Measurements from ENCODE around the gene RASGRF2. TPM values are rescaled to one million over a fixed set of nuclear protein-coding genes. Genes with fewer than 3 reads are reported as not detected.
"Not testable (repeated sequence)": the region's sequence is repeated elsewhere in the genome, so short reads cannot be mapped to it uniquely, and the experiment has no call there.

The RASGRF2 gene
- total RNA-seq, 1 donor from 2014 or later, result 19.4 TPM

DNA sequence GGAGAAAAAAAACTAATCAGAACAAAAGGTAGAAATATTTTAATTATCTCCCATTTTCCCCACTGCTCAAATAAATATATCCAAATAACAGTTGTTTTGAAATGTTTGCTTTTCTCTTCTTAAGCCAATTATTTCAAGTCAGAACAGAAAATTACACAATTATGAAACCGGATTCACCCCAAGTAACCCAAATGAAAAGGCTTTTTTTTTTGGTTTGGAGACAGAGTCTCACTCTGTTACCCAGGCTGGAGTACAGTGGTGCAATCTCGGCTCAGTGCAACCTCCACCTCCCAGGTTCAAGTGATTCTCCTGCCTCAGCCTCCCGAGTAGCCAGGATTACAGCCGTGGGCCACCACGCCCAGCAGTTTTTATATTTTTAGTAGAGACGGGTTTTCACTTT lies 164.5 kb downstream of the RASGRF2 start:
- H3K36me3 Mint-ChIP-seq (ENCODE audit: low read depth), result peaks cover 15% of the 10 kb centered on the region
- DNase-seq (ENCODE audit: low spot score); H3K27me3 Mint-ChIP-seq (ENCODE audit: low read depth); H3K27ac Mint-ChIP-seq; H3K4me1 Mint-ChIP-seq (ENCODE audit: low read depth); H3K9me3 Mint-ChIP-seq; H3K4me3 Mint-ChIP-seq (ENCODE audit: low read depth); intact Hi-C loops (cut with micrococcal nuclease): not testable (repeated sequence)

DNA sequence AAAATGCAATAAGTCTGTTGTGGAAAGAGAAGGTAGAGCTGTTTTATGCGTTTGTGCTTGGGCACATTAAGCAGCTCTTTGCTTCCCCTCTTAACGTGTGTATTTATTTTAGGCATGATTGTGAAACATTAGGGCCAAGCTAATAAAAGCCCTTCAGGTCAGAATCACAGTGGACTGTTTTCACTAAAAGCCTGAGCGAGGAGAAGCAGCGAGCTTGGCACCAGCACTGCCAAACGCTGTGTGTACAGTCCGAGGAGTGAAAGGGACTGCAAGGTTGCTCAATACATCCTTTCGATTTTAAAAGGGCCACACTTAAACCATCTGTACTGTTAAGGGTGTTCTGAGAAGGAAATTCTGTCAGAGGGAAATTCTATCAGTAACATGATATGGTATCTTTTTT lies 165.8 kb downstream of the RASGRF2 start:
- intact Hi-C loops (cut with micrococcal nuclease), result no loop called here
- no peak overlapping the region for H3K27ac Mint-ChIP-seq
- no peaks in the 10 kb centered on the region for H3K27me3 Mint-ChIP-seq (ENCODE audit: low read depth)
- DNase-seq (ENCODE audit: low spot score), result no peak
- peaks cover 11% of the 10 kb centered on the region for H3K36me3 Mint-ChIP-seq (ENCODE audit: low read depth)
- no peak overlapping the region for H3K4me3 Mint-ChIP-seq (ENCODE audit: low read depth)
- H3K4me1 Mint-ChIP-seq (ENCODE audit: low read depth), result peaks cover 8% of the 10 kb centered on the region
- no peaks in the 10 kb centered on the region for H3K9me3 Mint-ChIP-seq

DNA sequence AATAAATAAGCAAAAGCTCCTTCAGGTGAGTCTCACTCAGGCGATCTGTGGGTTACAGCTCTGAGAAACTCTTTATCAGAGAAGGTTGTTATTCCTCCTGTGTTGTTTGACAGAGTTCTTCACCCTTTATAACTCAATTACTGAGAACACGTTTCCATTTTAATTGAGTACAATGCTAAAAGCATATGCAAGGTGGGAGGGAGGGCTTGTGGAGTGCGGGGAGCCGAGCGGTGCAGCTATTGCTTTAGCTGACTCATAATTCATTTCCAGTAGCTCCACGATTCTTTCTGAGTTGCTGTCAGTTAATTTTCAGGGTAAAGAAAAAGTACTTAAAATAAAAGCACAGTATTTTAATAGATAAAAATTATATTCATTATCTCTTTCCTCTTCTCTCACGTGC lies 168.3 kb downstream of the RASGRF2 start:
- intact Hi-C loops (cut with micrococcal nuclease), result no loop called here
- Mint-ChIP-seq H3K27me3 (ENCODE audit: low read depth) (no peaks in the 10 kb centered on the region), H3K4me3 (ENCODE audit: low read depth) (no peak overlapping the region), H3K27ac (no peak overlapping the region), H3K9me3 (no peaks in the 10 kb centered on the region), H3K36me3 (ENCODE audit: low read depth) (peaks cover 7% of the 10 kb centered on the region), H3K4me1 (ENCODE audit: low read depth) (no peaks in the 10 kb centered on the region)
- no peak for DNase-seq (ENCODE audit: low spot score)

DNA sequence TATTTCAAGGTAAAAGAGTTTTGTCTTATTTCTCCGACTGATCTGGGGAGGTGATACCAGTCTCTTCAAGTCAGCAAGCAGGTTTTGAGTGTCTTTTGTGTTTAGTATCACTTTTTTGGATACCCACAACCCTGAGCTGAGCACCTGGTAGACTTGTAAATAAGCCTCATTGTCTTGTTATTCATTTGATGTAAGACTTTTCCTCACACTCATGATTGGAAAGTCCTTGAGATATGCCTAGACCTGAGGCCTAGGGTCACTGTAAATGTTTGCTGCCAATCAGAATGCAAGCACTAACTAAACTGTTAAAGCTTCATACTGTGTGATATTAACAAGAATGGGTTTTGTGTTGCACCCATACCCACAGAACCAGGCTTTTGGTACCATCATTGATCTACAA lies 172.2 kb downstream of the RASGRF2 start:
- Mint-ChIP-seq H3K4me1 (ENCODE audit: low read depth) (no peaks in the 10 kb centered on the region), H3K36me3 (ENCODE audit: low read depth) (peaks cover 12% of the 10 kb centered on the region), H3K27ac (no peak overlapping the region), H3K4me3 (ENCODE audit: low read depth) (no peak overlapping the region), H3K27me3 (ENCODE audit: low read depth) (no peaks in the 10 kb centered on the region), H3K9me3 (peaks cover 6% of the 10 kb centered on the region)
- DNase-seq (ENCODE audit: low spot score), result no peak
- intact Hi-C loops (cut with micrococcal nuclease), result no loop called here

DNA sequence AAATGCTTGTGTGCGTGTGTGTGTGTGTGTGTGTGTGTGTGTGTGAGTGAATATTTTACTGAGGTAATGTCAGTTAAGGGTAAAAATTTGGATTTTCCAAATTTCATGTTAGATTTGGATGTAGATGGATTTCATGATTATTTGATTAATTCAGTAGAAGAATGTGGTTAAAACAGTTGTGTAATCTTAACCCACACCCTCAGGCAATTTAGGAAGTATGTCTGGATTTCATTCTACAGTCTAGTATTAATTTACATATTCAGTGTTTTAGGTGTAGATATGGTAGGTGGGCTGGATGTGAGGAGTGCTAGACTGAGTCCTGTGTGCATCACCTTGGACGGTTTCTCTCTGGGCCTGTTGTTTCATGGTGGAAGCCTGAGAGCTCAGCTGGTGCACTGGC lies 173.9 kb downstream of the RASGRF2 start:
- intact Hi-C loops (cut with micrococcal nuclease), result no loop called here
- H3K27me3 Mint-ChIP-seq (ENCODE audit: low read depth), result no peaks in the 10 kb centered on the region
- no peak for DNase-seq (ENCODE audit: low spot score)
- no peaks in the 10 kb centered on the region for H3K4me1 Mint-ChIP-seq (ENCODE audit: low read depth)
- no peak overlapping the region for H3K4me3 Mint-ChIP-seq (ENCODE audit: low read depth)
- H3K27ac Mint-ChIP-seq, result no peak overlapping the region
- H3K9me3 Mint-ChIP-seq, result peaks cover 6% of the 10 kb centered on the region
- H3K36me3 Mint-ChIP-seq (ENCODE audit: low read depth), result peaks cover 9% of the 10 kb centered on the region

DNA sequence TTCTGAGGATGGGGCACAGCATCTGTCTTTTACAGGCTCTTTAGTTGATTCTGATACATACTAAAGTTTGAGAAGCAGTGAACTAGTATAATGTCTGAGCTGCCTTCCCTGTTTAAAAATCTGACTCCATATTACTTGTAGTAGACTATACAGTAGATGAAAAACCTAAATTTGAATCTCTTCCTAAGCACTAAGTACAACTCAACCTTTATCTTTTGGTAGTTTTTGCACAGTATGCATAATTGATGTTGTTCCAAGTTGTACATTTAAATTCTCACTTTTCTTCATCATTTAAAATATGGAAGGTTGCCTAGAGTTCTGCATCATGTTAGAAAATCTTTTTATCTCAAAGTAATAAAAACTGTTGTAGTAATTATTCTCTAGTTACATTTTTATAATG lies 174.4 kb downstream of the RASGRF2 start:
- Mint-ChIP-seq H3K4me3 (ENCODE audit: low read depth) (no peak overlapping the region), H3K27me3 (ENCODE audit: low read depth) (no peaks in the 10 kb centered on the region), H3K36me3 (ENCODE audit: low read depth) (peaks cover 9% of the 10 kb centered on the region), H3K4me1 (ENCODE audit: low read depth) (no peaks in the 10 kb centered on the region), H3K27ac (no peak overlapping the region), H3K9me3 (peaks cover 6% of the 10 kb centered on the region)
- DNase-seq (ENCODE audit: low spot score), result no peak
- intact Hi-C loops (cut with micrococcal nuclease), result no loop called here

DNA sequence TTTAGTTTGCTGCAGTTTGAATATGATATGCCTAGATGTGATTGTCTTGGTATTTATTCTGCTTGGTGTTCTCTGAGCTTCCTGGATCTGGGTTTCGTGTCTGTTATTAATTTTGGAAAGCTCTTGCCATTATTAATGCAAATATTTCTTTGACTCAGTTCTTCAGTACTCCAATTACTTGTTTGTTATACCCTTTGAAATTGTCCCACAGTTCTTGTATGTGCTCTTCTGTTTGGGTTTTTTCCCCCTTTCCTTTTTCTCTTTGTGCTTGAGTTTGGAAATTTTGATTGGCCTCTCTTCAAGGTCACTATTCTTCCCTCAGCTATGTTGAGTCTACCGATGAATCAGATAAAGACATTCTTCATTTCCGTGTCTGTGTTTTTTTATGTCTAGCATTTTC lies 176.4 kb downstream of the RASGRF2 start:
- H3K27ac Mint-ChIP-seq, result no peak overlapping the region
- H3K4me1 Mint-ChIP-seq (ENCODE audit: low read depth), result no peaks in the 10 kb centered on the region
- peaks cover 6% of the 10 kb centered on the region for H3K9me3 Mint-ChIP-seq
- no peak overlapping the region for H3K4me3 Mint-ChIP-seq (ENCODE audit: low read depth)
- H3K27me3 Mint-ChIP-seq (ENCODE audit: low read depth), result no peaks in the 10 kb centered on the region
- intact Hi-C loops (cut with micrococcal nuclease), result no loop called here
- H3K36me3 Mint-ChIP-seq (ENCODE audit: low read depth), result peaks cover 9% of the 10 kb centered on the region
- DNase-seq (ENCODE audit: low spot score), result no peak

DNA sequence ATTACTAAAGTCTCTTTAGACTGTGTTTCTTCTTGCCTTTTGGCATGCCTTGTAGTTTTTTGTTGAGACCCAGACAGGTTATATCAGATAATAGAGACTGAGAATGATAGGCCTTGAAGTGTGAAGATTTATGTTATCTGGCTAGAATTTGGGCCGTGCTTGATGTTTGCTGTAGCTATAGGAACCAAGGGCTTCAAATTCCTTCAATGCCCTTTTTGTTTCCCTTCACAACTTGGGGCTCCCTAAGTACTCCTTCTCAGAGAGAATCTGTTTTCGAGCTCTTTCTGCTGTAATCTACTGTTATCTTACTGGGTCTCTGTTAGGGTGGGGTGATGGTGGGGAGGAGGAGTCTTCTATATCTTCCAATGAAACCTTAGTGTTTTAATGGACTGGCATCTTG lies 177.7 kb downstream of the RASGRF2 start:
- Mint-ChIP-seq H3K4me1 (ENCODE audit: low read depth) (no peaks in the 10 kb centered on the region), H3K9me3 (peaks cover 6% of the 10 kb centered on the region), H3K27ac (no peak overlapping the region), H3K4me3 (ENCODE audit: low read depth) (no peak overlapping the region), H3K36me3 (ENCODE audit: low read depth) (peaks cover 5% of the 10 kb centered on the region), H3K27me3 (ENCODE audit: low read depth) (no peaks in the 10 kb centered on the region)
- DNase-seq (ENCODE audit: low spot score), result no peak
- intact Hi-C loops (cut with micrococcal nuclease), result no loop called here

DNA sequence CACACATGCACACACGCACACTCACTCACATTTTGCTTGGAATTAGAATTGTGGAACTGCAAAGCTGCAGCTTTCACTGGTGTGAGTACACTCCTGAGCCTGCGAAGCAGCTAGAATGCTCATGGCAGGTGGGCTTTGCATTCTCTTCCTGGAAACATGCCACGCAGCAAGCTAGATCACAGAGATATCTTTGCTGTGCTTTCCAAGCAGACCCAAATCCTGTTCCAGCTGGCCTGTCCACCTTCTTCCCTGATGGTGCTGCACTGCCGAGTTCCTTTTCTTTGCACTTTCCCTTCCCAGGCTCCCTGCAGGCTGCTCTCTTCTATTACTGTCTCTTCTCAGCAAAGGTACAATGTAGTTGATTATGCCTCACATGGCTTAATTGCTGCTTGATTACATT lies 180.3 kb downstream of the RASGRF2 start:
- DNase-seq (ENCODE audit: low spot score), result no peak
- Mint-ChIP-seq H3K4me3 (ENCODE audit: low read depth) (no peak overlapping the region), H3K4me1 (ENCODE audit: low read depth) (no peaks in the 10 kb centered on the region), H3K9me3 (peaks cover 6% of the 10 kb centered on the region), H3K27me3 (ENCODE audit: low read depth) (no peaks in the 10 kb centered on the region), H3K36me3 (ENCODE audit: low read depth) (peaks cover 3% of the 10 kb centered on the region), H3K27ac (no peak overlapping the region)
- intact Hi-C loops (cut with micrococcal nuclease), result no loop called here

DNA sequence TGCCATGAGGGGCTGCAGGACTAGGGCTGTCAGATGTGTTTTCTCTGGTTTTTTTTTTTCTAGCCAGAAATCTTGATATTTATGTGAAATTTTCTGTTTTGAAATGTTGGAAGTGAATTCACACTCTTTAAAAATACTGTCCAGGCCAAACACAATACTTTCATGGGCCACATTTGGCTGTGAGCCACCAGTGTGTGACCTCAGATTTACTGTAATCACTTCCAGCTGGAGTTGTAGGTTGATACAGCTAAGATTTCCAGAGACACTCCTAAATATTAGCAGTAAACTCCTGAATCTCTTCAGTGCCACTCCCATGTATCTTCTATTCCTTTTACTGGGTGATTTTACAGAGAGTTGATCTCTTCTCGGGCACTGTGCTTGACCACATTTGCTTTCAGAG lies 180.8 kb downstream of the RASGRF2 start:
- H3K4me1 Mint-ChIP-seq (ENCODE audit: low read depth), result no peaks in the 10 kb centered on the region
- DNase-seq (ENCODE audit: low spot score), result no peak
- peaks cover 6% of the 10 kb centered on the region for H3K9me3 Mint-ChIP-seq
- no peaks in the 10 kb centered on the region for H3K36me3 Mint-ChIP-seq (ENCODE audit: low read depth)
- no peaks in the 10 kb centered on the region for H3K27me3 Mint-ChIP-seq (ENCODE audit: low read depth)
- intact Hi-C loops (cut with micrococcal nuclease), result no loop called here
- no peak overlapping the region for H3K27ac Mint-ChIP-seq
- H3K4me3 Mint-ChIP-seq (ENCODE audit: low read depth), result no peak overlapping the region

DNA sequence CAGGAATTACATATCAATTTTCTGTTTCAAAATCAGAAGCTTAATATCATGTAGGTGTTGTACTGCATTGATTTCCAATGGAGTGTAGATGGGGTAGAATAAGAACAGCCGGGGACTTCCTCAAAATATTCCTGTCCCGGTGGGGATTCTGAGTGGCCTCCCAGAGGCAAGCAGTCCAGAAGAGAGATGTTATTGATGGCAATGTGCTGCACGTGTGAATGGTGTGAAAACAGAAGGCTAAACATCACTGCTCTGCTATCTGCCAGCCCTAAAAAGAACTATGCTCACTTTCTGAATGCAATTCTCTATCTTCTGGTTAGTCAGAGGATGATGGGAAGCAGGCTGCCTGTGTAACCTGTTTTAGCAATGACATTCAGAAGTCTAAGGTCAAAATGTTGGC lies 181.9 kb downstream of the RASGRF2 start:
- Mint-ChIP-seq H3K27ac (no peak overlapping the region), H3K27me3 (ENCODE audit: low read depth) (no peaks in the 10 kb centered on the region), H3K36me3 (ENCODE audit: low read depth) (no peaks in the 10 kb centered on the region), H3K9me3 (no peaks in the 10 kb centered on the region), H3K4me3 (ENCODE audit: low read depth) (no peak overlapping the region), H3K4me1 (ENCODE audit: low read depth) (peaks cover under 1% of the 10 kb centered on the region)
- DNase-seq (ENCODE audit: low spot score), result no peak
- intact Hi-C loops (cut with micrococcal nuclease), result no loop called here

DNA sequence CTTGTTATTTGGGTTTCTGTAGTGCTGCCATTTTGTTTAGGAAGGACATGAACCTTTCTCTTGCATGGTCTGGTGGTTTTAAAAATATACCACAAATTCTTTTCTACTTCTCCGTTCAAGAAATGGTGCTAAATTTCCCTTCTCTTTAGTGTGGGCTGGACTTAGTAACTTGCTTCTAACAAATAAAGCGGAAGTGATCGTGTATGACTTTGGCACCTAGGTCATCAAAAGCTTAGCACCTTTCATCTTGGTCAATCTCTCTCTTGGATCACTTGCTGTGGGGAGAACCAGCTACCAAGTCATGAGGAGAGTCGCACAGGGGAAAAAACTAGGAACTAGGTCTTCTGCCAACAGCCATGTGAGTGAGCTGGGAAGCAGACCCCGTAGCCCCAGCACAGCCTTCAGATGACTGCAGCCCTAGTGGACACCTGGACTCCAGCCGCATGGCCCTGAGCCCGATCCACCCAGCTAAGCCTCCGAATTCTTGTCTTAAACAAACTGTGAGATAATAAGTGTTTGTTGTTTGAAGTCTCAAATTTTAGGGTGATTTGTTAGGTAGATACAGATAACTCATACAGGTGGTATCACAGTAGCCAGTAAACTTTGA lies 185.3 kb downstream of the RASGRF2 start:
- Mint-ChIP-seq H3K36me3 (ENCODE audit: low read depth) (no peaks in the 10 kb centered on the region), H3K27me3 (ENCODE audit: low read depth) (no peaks in the 10 kb centered on the region), H3K4me1 (ENCODE audit: low read depth) (peaks cover 12% of the 10 kb centered on the region), H3K27ac (no peak overlapping the region), H3K4me3 (ENCODE audit: low read depth) (no peak overlapping the region), H3K9me3 (no peaks in the 10 kb centered on the region)
- no peak for DNase-seq (ENCODE audit: low spot score)
- intact Hi-C loops (cut with micrococcal nuclease), result no loop called here

DNA sequence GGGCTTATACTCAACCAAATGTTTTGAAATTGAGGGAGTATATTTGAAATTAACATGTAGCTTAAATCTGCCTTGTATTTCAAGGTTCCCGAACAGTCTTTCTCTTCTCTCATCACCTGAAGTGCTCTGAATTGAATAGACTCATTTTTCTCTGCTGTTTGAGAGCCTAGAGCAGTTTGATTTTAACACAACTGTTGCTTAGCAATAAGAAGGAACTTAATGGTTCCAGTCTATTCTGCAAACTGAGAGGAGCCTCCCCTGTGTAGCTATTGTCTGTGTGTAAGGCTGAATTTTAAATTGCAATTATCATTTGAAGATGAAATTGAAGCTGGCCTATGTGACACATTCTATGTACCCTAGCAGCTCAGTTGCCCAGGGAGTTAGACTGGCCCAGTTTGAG lies 185.9 kb downstream of the RASGRF2 start:
- intact Hi-C loops (cut with micrococcal nuclease), result no loop called here

More for the DNA sequence above, 185.9 kb downstream of the RASGRF2 start:
- no peak overlapping the region for H3K4me3 Mint-ChIP-seq (ENCODE audit: low read depth)
- H3K27me3 Mint-ChIP-seq (ENCODE audit: low read depth), result no peaks in the 10 kb centered on the region
- H3K27ac Mint-ChIP-seq, result no peak overlapping the region
- no peaks in the 10 kb centered on the region for H3K36me3 Mint-ChIP-seq (ENCODE audit: low read depth)
- peaks cover 12% of the 10 kb centered on the region for H3K4me1 Mint-ChIP-seq (ENCODE audit: low read depth)
- no peak for DNase-seq (ENCODE audit: low spot score)
- H3K9me3 Mint-ChIP-seq, result no peaks in the 10 kb centered on the region

Data from activated T-helper 2 cell treated with anti-CD3 and anti-CD28 coated beads, Interferon-gamma antibody, Interleukin-2, Interleukin-4, amounts not matched to agents 10 μg/mL and 5 μg/mL and 100 μg/mL, durations not matched to agents 14 hours and 24 hours and 36 hours (primary cell).